ENCODE measurements around the gene HTR1E. TPM values are rescaled to one million over a fixed set of nuclear protein-coding genes. Genes with fewer than 3 reads are reported as not detected.

HTR1E gene
- total and polyA plus RNA-seq, 12 donors = not detected

DNA sequence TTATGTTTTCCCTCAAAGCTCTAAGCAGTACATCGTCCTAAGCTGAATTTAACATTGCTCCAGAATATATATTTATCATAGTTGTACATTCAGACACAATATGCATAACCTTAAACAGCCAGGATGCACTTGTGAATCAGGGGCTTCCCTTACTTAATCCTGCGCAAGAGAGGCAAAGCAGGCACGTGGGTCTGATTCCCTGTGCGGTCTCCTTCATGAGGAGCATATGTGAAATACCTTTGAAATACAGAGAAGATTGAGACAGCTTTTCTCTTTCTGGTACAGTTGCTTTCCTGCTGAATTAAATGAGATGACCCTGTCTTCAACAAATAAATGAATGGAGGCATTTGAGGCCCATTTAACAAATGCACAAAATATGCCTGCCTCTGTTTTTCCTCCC is 1.5 kb downstream of the HTR1E start:
- peaks cover 5 to 63% (median 36%) of the 10 kb centered on the region in 7 donors for H3K27me3 ChIP-seq
- no peak overlapping the region for H3K4me3 ChIP-seq
- intact Hi-C loops (cut with DNase I) = loop anchor here in 2 of 10 donors (5.0 kb wide), 1 partner anchor 1017 kb away; no protein-coding TSS in a partner anchor
- no peaks in the 10 kb centered on the region for H3K36me3 ChIP-seq
- no peak for TF ChIP-seq CTCF (IDR thresholded peaks at IDR 0.05)
- DNase-seq (no peak), ATAC-seq (no peak)
- H3K9me3 ChIP-seq = no peaks in the 10 kb centered on the region
- H3K27ac ChIP-seq = no peak overlapping the region
- 77 to 80% methylated on average over 4 of the region's 4 CpGs for WGBS, 2 donors
- H3K4me1 ChIP-seq = peaks cover 0 to 7% (median 0%) of the 10 kb centered on the region in 9 donors

DNA sequence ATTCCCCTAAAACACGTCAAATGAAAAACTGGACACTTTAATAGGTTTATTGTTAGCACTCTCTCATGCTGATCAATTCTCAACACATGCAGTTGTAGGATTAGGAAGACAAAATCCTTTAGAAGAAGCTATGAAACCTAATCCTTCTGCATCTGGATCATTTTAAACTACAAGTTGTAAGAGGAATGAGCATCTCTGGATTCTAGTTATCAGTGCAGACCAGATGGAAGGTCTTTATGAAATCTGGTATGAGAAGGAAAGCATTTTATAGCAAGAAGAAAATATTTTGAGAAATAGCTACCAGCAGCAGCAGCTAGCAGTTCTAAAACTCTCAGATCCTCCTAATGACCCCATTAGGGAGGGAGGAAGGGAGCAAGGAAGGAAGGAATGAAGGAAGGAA is 4.1 kb downstream of the HTR1E start:
- H3K9me3 ChIP-seq = no peaks in the 10 kb centered on the region
- no peaks in the 10 kb centered on the region for H3K36me3 ChIP-seq
- DNase-seq = no peak
- no peak overlapping the region for H3K27ac ChIP-seq
- H3K4me1 ChIP-seq = peaks cover 0 to 7% (median 0%) of the 10 kb centered on the region in 9 donors
- ATAC-seq = no peak
- WGBS, 2 donors = 71 to 79% methylated on average over 1 of the region's 1 CpG
- intact Hi-C loops (cut with DNase I) = no loop called here
- peaks cover 5 to 48% (median 28%) of the 10 kb centered on the region in 7 donors for H3K27me3 ChIP-seq
- no peak for TF ChIP-seq CTCF (IDR thresholded peaks at IDR 0.05)
- H3K4me3 ChIP-seq = no peak overlapping the region

DNA sequence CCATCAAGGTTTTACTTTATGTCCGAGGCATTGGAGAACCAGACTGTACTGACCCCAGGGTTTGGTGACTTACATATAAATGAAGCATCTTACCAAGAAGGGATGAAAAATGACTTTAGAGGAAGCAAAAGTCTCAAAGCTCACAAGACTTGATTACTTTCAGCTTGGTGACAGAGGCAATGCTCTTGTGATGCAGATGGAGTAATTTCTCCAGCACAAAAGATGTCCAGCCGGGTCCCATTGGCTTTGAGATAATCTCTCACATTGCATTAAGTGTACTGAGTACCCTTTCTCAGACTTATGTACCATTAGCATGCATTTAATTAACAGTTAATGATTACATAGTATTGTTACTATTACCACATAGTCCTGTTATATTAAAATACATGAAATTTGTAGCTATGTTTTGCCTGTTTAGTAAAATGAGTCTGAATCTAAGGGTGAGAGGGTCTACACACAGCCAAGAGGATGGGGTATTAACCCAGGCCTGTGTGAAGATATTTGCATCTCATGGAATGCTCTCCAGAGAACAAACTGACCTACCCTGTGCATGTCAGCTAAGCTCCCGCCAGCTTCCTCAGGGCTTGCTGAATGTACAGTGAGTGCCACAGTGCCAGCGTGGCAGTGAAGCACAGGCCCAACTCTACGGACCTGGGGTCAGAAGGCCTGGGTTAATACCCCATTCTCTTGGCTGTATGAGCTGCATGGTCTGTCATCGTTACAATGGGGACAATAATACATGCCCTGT is 5.6 kb downstream of the HTR1E start:
- no peak for DNase-seq
- Histone ChIP-seq H3K27ac (no peak overlapping the region), H3K27me3 (peaks cover 0 to 33% (median 13%) of the 10 kb centered on the region in 7 donors), H3K4me1 (no peaks in the 10 kb centered on the region), H3K9me3 (no peaks in the 10 kb centered on the region), H3K36me3 (no peaks in the 10 kb centered on the region), H3K4me3 (no peak overlapping the region)
- no peak for ATAC-seq
- no peak for TF ChIP-seq CTCF (IDR thresholded peaks at IDR 0.05)
- intact Hi-C loops (cut with DNase I) = no loop called here
- WGBS, 2 donors = 73% methylated on average over 6 of the region's 6 CpGs

GRCh38 chr6:86943819-86944407 is 6.6 kb downstream of the HTR1E start:
- Histone ChIP-seq H3K9me3 (no peaks in the 10 kb centered on the region), H3K4me3 (no peak overlapping the region), H3K27me3 (peaks cover 0 to 27% (median 4%) of the 10 kb centered on the region in 7 donors), H3K27ac (no peak overlapping the region), H3K4me1 (no peaks in the 10 kb centered on the region), H3K36me3 (no peaks in the 10 kb centered on the region)
- intact Hi-C loops (cut with DNase I) = no loop called here
- DNase-seq (no peak), ATAC-seq (no peak)
- WGBS, 2 donors = 20 to 24% methylated on average over 5 of the region's 5 CpGs
- no peak for TF ChIP-seq CTCF (IDR thresholded peaks at IDR 0.05)
